Heart left ventricle (tissue), 13 donors: ENCODE measurements around the gene SLC22A13.

ENCODE experiments used
- CTCF ChIP-seq, 12 donors: fragments of 200-600 bp; sonication (generic) in 4 of 12; IDR thresholded peaks; one replicate each; pipeline versions ENCODE4 v1.5.0 to v1.8.0; 2018 to 2022; ENCODE audit warnings: antibody characterized with exemption in 12 of 12, mild to moderate bottlenecking in 5 of 12
- POLR2A ChIP-seq, 2 donors: fragments of 450-650 bp; IDR thresholded peaks; one replicate each; pipeline ENCODE4 v1.6.1; 2017; ENCODE audit warnings: antibody characterized with exemption in 2 of 2, mild to moderate bottlenecking in 2 of 2, moderate library complexity in 2 of 2
- donor health status: ischemic (EF 13 %, LVEDD 7.1; RV severe dilation, severe dysfunction).
- donor health status: DM: no; HTN: yes; CAD: no.
- donor health status: DM: no; HTN: no; CAD: no.
- donor health status: ischemic (EF 25% LVEDD 6.9; RV normal size, moderate dysfunction).
- donor health status: ischemic (EF 25% LVEDD 5.7; RV mildly dilated, moderate dysfunction).
- donor health status: ischemic (EF 35%, LVEDD 5.7; RV mildly dilated, moderate dysfunction).
- donor health status: nonischemic (EF 11% LVEDD 7.7; RV severe dilation, severe dysfunction).
- donor health status: DM: yes; HTN: yes; CAD: no.
- donor health status: PGD.
- donor health status: ischemic (EF 29% LVEDD 5.4; RV normal size, mild dysfunction).
- donor health status: nonischemic (EF 23%, LVEDD 6.1; RV moderate dilation, normal function).

GRCh38 chr3:38281895-38282686 is 16.5 kb downstream of the SLC22A13 start, which contains the start of gene SLC22A14:
- TF ChIP-seq CTCF (IDR thresholded peaks at IDR 0.05): no peak
- TF ChIP-seq POLR2A (IDR thresholded peaks at IDR 0.05): no peak
